Activated gamma-delta T cell treated with Interleukin-2 at 50 U/mL for 16 hours (primary cell): ENCODE results near the gene FAM184A.
"Not testable (repeated sequence)": the region's sequence is repeated elsewhere in the genome, so short reads cannot be mapped to it uniquely, and the experiment has no call there.

Source experiments
- DNase-seq: peaks from one replicate; pipeline ENCODE4 v3.0.0-alpha.2; 2020

The FAM184A gene

GRCh38 chr6:119078376-119079282 is at the start of gene FAM184A:
FAM184A (minus strand) TSS chr6:119078664; CDS start chr6:119078299, 365 bp downstream.
- peak; percentile 54 for DNase-seq

GRCh38 chr6:119127627-119128026 is 49.2 kb upstream of the FAM184A start:
- DNase-seq = no peak

GRCh38 chr6:119126826-119127225 is 48.4 kb upstream of the FAM184A start:
- DNase-seq = no peak

GRCh38 chr6:119126140-119126539 is 47.7 kb upstream of the FAM184A start:
- DNase-seq = no peak

GRCh38 chr6:119125576-119125975 is 47.1 kb upstream of the FAM184A start:
- DNase-seq = no peak

GRCh38 chr6:119124079-119124824 is 45.8 kb upstream of the FAM184A start:
- no peak for DNase-seq

GRCh38 chr6:119122336-119122735 is 43.9 kb upstream of the FAM184A start:
- no peak for DNase-seq

GRCh38 chr6:119121367-119121766 is 42.9 kb upstream of the FAM184A start:
- no peak for DNase-seq

GRCh38 chr6:119119989-119120388 is 41.5 kb upstream of the FAM184A start:
- no peak for DNase-seq

GRCh38 chr6:119119062-119119461 is 40.6 kb upstream of the FAM184A start:
- not testable (repeated sequence) for DNase-seq

- no peak for DNase-seq
Measured at GRCh38 chr6:119116712-119117281, 38.3 kb upstream of the FAM184A start.

GRCh38 chr6:119113961-119114360 is 35.5 kb upstream of the FAM184A start:
- DNase-seq = no peak

GRCh38 chr6:119112812-119113530 is 34.5 kb upstream of the FAM184A start:
- no peak for DNase-seq

- peak; percentile 33 for DNase-seq
Measured at GRCh38 chr6:119110601-119111548, 32.4 kb upstream of the FAM184A start.

GRCh38 chr6:119109654-119110325 is 31.3 kb upstream of the FAM184A start:
- DNase-seq = no peak

GRCh38 chr6:119108076-119108475 is 29.6 kb upstream of the FAM184A start:
- no peak for DNase-seq

- no peak for DNase-seq
Measured at GRCh38 chr6:119105282-119105681, 26.8 kb upstream of the FAM184A start.

- no peak for DNase-seq
Measured at GRCh38 chr6:119102901-119103300, 24.4 kb upstream of the FAM184A start.

GRCh38 chr6:119100115-119100514 is 21.7 kb upstream of the FAM184A start:
- no peak for DNase-seq

- not testable (repeated sequence) for DNase-seq
Measured at GRCh38 chr6:119097815-119098361, 19.4 kb upstream of the FAM184A start.
